ENCODE measurements around the gene PTH2R.
"Not testable (repeated sequence)": the region's sequence is repeated elsewhere in the genome, so short reads cannot be mapped to it uniquely, and the experiment has no call there.

Gene PTH2R, protein sequence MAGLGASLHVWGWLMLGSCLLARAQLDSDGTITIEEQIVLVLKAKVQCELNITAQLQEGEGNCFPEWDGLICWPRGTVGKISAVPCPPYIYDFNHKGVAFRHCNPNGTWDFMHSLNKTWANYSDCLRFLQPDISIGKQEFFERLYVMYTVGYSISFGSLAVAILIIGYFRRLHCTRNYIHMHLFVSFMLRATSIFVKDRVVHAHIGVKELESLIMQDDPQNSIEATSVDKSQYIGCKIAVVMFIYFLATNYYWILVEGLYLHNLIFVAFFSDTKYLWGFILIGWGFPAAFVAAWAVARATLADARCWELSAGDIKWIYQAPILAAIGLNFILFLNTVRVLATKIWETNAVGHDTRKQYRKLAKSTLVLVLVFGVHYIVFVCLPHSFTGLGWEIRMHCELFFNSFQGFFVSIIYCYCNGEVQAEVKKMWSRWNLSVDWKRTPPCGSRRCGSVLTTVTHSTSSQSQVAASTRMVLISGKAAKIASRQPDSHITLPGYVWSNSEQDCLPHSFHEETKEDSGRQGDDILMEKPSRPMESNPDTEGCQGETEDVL

GRCh38 chr2:208406474-208407451 is at the start of gene PTH2R:
TSS of gene PTH2R (plus strand) at chr2:208406792. CDS start at chr2:208407044, 252 bp downstream.
- DNase-seq (ENCODE audit: low spot score): no peak

DNA sequence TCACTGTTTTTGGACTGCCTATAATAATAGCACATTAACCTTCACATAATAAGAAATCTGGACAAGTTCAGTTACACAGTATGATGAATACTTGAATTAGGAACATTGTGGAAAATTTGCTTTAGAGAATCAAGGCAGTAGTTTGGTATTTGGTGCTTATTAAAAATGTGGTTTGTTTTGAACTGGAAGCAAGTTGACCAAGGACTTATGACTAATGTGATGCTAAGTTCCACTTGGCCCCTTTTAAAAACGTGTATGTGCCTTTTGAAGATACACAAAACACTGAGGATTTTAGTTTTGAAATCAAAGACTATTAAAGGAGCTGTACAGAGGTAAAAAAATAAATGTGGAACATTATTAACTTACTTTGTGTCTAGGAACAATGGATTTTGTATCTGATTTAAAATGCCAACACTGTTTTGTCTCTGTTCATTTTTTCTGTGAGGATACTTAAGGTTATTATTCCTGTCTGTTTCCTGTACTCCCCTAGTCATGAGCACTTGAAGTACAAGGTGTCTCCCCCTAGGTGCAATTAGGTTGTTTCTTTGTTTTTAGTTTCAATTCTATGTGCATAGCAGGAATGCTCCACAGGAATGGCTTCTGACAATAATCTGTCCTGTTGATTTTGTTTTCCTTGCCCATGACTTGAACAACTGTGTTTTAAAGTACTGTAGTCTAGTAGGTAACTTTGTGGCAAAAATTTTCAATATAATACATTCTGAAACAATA is 49.6 kb upstream of the PTH2R start:
- no peak for DNase-seq (ENCODE audit: low spot score)

- no peak for DNase-seq (ENCODE audit: low spot score)
These were observed 47.6 kb upstream of the PTH2R start for GRCh38 chr2:208358758-208359631.

- no peak for DNase-seq (ENCODE audit: low spot score)
These were observed 47.0 kb upstream of the PTH2R start for GRCh38 chr2:208359632-208359986.

DNA sequence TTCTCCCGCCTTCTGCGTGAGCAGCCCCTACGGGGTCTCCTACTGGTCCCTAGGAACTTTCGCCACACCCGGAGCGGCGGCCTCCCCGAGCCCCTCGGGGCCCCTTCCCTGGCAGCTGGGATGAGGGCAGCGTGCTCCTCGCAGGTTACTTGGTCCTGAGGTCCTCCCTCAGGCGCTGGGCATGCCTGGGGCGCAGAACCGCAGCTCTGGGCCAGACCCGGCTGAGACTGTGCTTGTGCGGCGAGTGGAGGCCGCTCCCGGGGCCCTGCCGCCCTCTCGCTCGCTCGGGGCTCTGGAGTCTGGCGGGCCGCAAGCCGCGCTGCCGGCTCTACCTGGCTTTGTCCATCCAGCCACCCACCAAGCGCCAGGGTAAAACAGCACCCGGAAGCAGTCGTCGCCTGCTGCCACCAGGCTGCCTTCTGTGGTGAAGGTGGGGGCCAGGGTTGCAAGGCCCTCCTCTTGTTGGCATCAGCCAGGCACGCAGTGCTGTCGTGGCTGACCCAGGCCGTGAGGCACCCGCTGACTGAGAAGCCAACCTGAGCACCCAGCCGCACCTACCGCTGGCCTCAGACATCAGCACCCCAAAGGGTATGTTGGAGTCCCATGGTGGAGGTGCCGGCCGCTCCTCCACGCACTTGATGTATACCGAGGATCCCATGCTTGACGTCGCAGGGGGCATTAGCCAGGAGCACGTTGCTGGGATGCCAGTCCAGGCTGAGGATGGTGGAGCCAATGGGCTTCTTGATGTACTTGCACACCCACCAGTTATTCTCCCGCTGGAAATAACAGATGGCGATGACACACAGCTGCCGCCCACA is 46.1 kb upstream of the PTH2R start:
- DNase-seq (ENCODE audit: low spot score): no peak

DNA sequence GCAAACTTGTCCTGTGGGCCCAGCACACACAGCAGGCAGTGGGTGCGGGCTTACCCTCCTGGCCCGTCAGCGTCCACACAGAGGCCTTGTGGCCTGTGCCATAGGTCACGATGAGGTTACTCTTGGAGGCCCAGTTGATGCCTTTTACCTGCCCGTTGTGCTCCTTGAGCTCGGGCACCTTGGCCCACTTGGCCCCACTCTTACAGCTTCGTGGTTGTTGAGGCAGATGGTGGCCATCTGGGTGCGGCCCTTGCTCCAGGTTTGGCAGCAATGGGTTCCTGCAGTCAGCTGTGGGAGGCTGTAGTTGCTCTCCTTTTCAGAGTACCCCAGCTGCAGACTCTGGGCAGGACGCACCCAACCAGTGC is 45.5 kb upstream of the PTH2R start:
- DNase-seq (ENCODE audit: low spot score): no peak

- DNase-seq (ENCODE audit: low spot score): no peak
These were observed 43.1 kb upstream of the PTH2R start for GRCh38 chr2:208363485-208363884.

GRCh38 chr2:208366215-208367127 is 40.1 kb upstream of the PTH2R start:
- peak; percentile 37 for DNase-seq (ENCODE audit: low spot score)

- no peak for DNase-seq (ENCODE audit: low spot score)
These were observed 37.5 kb upstream of the PTH2R start for GRCh38 chr2:208369091-208369490.

- no peak for DNase-seq (ENCODE audit: low spot score)
These were observed 35.5 kb upstream of the PTH2R start for GRCh38 chr2:208370881-208371633.

DNA sequence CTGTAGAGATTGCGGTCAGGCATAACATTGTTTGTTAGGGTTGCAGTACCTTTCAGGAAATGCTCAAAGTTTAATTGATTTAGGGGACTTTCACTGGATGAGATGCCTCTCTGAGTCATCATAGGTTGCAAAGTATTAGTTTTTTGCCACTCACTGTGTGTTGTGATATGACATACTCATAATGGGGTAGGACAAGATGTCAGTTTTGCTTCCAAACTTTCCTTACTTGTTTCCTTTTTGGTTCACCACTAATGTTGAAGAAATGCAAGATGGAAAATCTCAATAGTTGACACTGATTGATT is 35.0 kb upstream of the PTH2R start:
- no peak for DNase-seq (ENCODE audit: low spot score)

GRCh38 chr2:208373460-208374089 is 33.0 kb upstream of the PTH2R start:
- peak; percentile 55 for DNase-seq (ENCODE audit: low spot score)

DNA sequence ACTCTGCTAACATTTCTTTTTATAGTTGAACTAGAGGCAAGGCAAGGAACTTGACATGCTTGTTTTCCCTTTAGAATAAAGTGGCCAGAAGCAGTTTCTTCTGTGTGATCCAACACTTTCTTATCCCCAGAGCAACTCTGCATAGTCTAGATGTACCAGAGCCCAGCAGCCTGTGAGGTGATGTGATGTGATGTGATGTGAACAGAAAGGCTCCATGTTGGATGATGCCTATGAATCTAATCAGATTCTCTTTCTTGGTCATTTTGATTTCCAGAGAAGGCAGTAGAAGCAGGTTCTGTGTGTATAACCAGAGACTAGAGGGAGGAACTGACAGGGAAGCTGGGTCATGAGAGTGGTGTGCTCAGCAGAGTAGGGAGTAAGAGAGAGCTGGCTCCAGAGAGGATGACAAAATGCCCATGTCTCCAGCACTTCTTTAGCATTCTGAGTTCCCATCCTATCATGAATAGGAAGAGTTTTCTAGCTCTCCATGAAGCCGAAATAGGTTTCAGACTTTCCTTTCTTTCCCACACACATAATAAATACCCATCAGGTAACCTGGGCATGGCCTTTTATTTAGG is 31.0 kb upstream of the PTH2R start:
- DNase-seq (ENCODE audit: low spot score): no peak

GRCh38 chr2:208377344-208377860 is 29.2 kb upstream of the PTH2R start:
- DNase-seq (ENCODE audit: low spot score): not testable (repeated sequence)

DNA sequence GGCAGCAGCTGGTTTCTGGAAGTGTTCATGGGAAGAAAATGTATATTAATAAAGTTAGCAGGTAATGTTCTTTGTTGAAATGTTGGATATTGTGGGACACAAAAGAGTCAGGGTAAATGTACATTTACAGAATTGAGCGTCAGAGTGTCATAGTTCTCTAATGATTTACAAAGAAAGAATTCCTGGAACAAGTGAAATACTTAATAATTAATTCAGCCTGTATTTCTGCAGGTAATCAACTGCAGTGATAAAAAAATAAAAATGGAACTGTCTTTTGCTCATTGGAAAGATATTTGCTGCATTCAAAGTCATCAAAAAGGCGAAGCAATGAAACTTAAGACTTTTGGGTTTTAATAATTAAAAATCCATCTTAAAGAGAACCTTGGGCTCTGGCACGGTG is 27.4 kb upstream of the PTH2R start:
- no peak for DNase-seq (ENCODE audit: low spot score)

DNA sequence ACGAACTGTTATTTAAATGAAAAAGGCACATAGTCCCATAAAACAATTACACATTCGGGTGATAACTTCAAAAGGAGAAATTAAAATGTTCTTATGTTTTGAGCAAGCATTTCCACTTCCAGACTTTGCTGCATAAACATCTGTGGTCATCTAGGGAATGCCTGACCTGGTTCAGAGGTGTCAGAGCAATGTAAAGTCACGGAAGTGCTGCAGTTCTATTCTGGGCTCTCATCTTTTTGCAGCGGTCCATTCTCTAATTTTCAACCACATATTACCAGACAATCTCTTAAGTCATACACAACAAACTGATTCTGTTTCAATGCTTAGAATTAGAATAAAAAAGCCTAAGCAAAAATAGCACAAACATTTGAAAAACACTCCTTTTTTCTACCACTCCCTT is 22.0 kb upstream of the PTH2R start:
- DNase-seq (ENCODE audit: low spot score): no peak

DNA sequence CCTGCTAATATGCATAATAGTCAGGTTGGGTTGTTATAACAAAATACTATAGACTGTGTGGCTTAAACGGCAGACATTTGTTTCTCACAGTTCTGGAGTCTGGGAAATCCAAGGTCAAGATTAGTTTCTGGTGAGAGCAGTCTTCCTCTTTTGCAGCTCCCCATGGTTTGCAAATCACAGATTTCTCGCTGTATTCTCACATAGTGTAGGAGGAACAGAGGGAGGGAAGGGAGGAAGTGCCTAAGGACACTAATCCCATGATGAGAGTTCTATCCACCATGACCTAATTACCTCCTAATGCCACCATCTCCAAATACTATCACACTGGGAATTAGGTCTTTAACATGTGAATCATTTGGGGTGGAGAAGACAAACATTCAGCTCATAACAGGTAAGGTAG is 20.1 kb upstream of the PTH2R start:
- DNase-seq (ENCODE audit: low spot score): no peak

All from NAMALWA (cell line).